HL-60 (cell line): ENCODE data around the gene PARS2.

Source experiments
- POLR2AphosphoS5 ChIP-seq: IDR thresholded peaks from 2 replicates; pipeline ENCODE4 v1.6.1; 2012; ENCODE audit warnings: low read depth
- TF ChIP-seq, protein P1 (sequence below): IDR thresholded peaks from one replicate; pipeline ENCODE4 v1.5.1; 2011; ENCODE audit warnings: low read length, control low read depth, inconsistent platforms; ENCODE audit not compliant: insufficient read depth

DNA sequence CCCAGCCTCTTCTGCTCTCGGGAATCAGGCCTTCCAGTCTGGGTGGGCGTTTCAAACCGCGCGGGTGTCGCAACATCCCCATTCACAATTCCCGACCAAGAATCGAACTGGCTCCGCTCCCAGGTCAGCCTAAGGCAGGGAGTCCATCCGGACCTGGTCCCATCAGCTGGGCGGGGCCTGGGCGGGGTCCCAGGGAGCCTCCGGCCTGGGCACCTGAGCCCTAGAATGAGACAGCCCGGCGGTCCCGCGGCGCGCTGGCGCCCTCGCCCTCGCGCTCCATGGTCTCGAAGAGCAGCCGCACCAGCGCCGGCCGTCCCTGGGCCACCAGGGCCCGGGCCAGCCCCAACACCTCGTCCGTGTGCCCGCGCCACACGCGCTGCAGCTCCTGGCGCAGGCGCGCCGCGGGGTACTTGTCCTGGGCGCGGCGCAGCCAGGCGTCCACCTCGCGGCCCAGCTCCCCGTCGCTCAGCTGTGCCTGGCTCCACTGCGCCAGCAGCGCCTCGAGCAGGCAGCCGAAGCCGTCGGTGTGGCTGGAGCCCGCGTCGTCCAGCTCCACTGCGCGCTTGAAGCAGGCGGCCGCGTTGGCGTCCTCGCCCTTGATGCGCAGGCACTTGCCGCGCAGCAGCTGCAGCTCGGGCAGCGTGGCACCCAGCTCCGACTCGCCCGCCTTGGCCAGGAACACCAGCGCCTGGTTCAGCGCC is 16.9 kb upstream of the PARS2 start:
- TF ChIP-seq, protein P1, sequence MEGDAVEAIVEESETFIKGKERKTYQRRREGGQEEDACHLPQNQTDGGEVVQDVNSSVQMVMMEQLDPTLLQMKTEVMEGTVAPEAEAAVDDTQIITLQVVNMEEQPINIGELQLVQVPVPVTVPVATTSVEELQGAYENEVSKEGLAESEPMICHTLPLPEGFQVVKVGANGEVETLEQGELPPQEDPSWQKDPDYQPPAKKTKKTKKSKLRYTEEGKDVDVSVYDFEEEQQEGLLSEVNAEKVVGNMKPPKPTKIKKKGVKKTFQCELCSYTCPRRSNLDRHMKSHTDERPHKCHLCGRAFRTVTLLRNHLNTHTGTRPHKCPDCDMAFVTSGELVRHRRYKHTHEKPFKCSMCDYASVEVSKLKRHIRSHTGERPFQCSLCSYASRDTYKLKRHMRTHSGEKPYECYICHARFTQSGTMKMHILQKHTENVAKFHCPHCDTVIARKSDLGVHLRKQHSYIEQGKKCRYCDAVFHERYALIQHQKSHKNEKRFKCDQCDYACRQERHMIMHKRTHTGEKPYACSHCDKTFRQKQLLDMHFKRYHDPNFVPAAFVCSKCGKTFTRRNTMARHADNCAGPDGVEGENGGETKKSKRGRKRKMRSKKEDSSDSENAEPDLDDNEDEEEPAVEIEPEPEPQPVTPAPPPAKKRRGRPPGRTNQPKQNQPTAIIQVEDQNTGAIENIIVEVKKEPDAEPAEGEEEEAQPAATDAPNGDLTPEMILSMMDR: no peak
- no peak for TF ChIP-seq POLR2AphosphoS5
